Stomach (tissue), 9 donors: Measurements from ENCODE around the gene KCNC1. TPM values are rescaled to one million over a fixed set of nuclear protein-coding genes. Genes with fewer than 3 reads are reported as not detected.

Experiments used
- DNase-seq, 2 donors: peaks; one replicate each; pipeline versions ENCODE4 v3.0.0 to v3.0.0-alpha.2; 2013 to 2019
- H3K27ac ChIP-seq, 5 donors: fragments of 200-600 bp in 4 of 5; sonication (generic) in 4 of 5; one replicate each; pipeline ENCODE4 v1.5.1; 2013 to 2019; ENCODE audit warnings: mild to moderate bottlenecking in 1 of 5, moderate library complexity in 1 of 5
- H3K27me3 ChIP-seq, 3 donors: fragments of 200-600 bp; sonication (generic); one replicate each; pipeline ENCODE4 v1.5.1; 2017 to 2019; ENCODE audit warnings: mixed run types in 1 of 3
- H3K36me3 ChIP-seq, 4 donors: fragments of 200-600 bp; sonication (generic); 1 replicate in 3 of 4; 2 replicates in 1 of 4; pipeline ENCODE4 v1.5.1; 2016 to 2019
- H3K4me1 ChIP-seq, 4 donors: fragments of 200-600 bp; sonication (generic); one replicate each; pipeline ENCODE4 v1.5.1; 2016 to 2019
- H3K4me3 ChIP-seq, 4 donors: fragments of 200-600 bp; sonication (generic) in 3 of 4; one replicate each; pipeline ENCODE4 v1.5.1; 2016 to 2019; ENCODE audit warnings: mild to moderate bottlenecking in 1 of 4
- H3K9me3 ChIP-seq, 4 donors: fragments of 200-600 bp; sonication (generic); one replicate each; pipeline ENCODE4 v1.5.1; 2016 to 2019
- EP300 ChIP-seq: sonication (generic); formaldehyde crosslinking; IDR thresholded peaks from one replicate; pipeline ENCODE4 v1.6.1; 2017; ENCODE audit warnings: antibody characterized with exemption
- POLR2A ChIP-seq, 4 donors: fragments of 450-650 bp; IDR thresholded peaks; one replicate each; pipeline ENCODE4 v1.6.1; 2016; ENCODE audit warnings: antibody characterized with exemption in 4 of 4, control low read depth in 2 of 4, mild to moderate bottlenecking in 1 of 4, moderate library complexity in 1 of 4
- POLR2AphosphoS5 ChIP-seq, 3 donors: sonication (generic); formaldehyde crosslinking; IDR thresholded peaks; one replicate each; pipeline ENCODE4 v1.6.1; 2016; ENCODE audit warnings: antibody characterized with exemption in 3 of 3
- WGBS, 5 donors: extraction: QIAGEN DNeasy Blood & Tissue Kit in 3 of 5; methylation state at CpG; one replicate each; pipeline versions ENCODE4 v1.1.5 to v1.1.7; 2013 to 2018; 5-methylcytosine and 5-hydroxymethylcytosine counted together
- intact Hi-C: fragments of 100-400 bp; cut with DNase I; formaldehyde crosslinking; loops from one replicate; pipeline ENCODE4 v1.15.1; 2023; ENCODE audit warnings: low total_unique reads
- polyA plus RNA-seq, 3 donors: library from polyadenylated mRNA; stranded (reverse); fragments of 200-250 nt; gene quantifications; one replicate each; pipeline ENCODE4 v1.2.3, GENCODE V29; 2013
- total RNA-seq, 5 donors: library from RNA; depleted of rRNA; stranded (reverse); fragments of >200 nt; gene quantifications; one replicate each; pipeline versions ENCODE4 v1.1.0 to v1.2.3, GENCODE V29; 2014 to 2016
- TF ChIP-seq, protein P1 (sequence below), 7 experiments: fragments of 450-650 bp in 4 of 7; fragments of 200-600 bp in 3 of 7; sonication (generic) in 3 of 7; IDR thresholded peaks; one replicate each; pipeline ENCODE4 v1.5.1; 2016 to 2019; ENCODE audit warnings: antibody characterized with exemption in 7 of 7, control low read depth in 2 of 7, mild to moderate bottlenecking in 1 of 7
- donor health status: healthy with polysubstance abuse.
- donor health status: Bipolar disorder and iron deficiency.
- donor health status: healthy.

KCNC1 gene
- total and polyA plus RNA-seq, 8 donors = 0.03 to 0.18 TPM; not detected in 6

DNA sequence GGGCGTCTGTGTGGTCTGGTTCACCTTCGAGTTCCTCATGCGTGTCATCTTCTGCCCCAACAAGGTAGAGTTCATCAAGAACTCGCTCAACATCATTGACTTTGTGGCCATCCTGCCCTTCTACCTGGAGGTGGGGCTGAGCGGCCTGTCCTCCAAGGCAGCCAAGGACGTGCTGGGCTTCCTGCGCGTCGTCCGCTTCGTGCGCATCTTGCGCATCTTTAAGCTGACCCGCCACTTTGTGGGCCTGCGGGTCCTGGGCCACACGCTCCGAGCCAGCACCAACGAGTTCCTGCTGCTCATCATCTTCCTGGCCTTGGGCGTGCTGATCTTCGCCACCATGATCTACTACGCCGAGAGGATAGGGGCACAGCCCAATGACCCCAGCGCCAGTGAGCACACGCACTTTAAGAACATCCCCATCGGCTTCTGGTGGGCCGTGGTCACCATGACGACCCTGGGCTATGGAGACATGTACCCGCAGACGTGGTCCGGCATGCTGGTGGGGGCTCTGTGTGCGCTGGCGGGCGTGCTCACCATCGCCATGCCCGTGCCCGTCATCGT, 37.3 kb downstream of the KCNC1 start:
- TF ChIP-seq POLR2A (IDR thresholded peaks at IDR 0.05) = no peak
- TF ChIP-seq EP300 = no peak
- TF ChIP-seq, protein P1, sequence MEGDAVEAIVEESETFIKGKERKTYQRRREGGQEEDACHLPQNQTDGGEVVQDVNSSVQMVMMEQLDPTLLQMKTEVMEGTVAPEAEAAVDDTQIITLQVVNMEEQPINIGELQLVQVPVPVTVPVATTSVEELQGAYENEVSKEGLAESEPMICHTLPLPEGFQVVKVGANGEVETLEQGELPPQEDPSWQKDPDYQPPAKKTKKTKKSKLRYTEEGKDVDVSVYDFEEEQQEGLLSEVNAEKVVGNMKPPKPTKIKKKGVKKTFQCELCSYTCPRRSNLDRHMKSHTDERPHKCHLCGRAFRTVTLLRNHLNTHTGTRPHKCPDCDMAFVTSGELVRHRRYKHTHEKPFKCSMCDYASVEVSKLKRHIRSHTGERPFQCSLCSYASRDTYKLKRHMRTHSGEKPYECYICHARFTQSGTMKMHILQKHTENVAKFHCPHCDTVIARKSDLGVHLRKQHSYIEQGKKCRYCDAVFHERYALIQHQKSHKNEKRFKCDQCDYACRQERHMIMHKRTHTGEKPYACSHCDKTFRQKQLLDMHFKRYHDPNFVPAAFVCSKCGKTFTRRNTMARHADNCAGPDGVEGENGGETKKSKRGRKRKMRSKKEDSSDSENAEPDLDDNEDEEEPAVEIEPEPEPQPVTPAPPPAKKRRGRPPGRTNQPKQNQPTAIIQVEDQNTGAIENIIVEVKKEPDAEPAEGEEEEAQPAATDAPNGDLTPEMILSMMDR (IDR thresholded peaks at IDR 0.05) = no peak
- no peak for TF ChIP-seq POLR2AphosphoS5 (IDR thresholded peaks at IDR 0.05)
- no peaks in the 10 kb centered on the region for H3K9me3 ChIP-seq
- no peaks in the 10 kb centered on the region for H3K36me3 ChIP-seq
- no peak overlapping the region for H3K27ac ChIP-seq
- H3K4me3 ChIP-seq = no peak overlapping the region
- 92 to 98% (median 98%) methylated on average over 22 to 37 of the region's 37 CpGs for WGBS, 5 donors
- no peaks in the 10 kb centered on the region for H3K27me3 ChIP-seq
- H3K4me1 ChIP-seq = peaks cover 0 to 5% (median 0%) of the 10 kb centered on the region in 4 donors
- intact Hi-C loops = no loop called here
- no peak for DNase-seq

DNA sequence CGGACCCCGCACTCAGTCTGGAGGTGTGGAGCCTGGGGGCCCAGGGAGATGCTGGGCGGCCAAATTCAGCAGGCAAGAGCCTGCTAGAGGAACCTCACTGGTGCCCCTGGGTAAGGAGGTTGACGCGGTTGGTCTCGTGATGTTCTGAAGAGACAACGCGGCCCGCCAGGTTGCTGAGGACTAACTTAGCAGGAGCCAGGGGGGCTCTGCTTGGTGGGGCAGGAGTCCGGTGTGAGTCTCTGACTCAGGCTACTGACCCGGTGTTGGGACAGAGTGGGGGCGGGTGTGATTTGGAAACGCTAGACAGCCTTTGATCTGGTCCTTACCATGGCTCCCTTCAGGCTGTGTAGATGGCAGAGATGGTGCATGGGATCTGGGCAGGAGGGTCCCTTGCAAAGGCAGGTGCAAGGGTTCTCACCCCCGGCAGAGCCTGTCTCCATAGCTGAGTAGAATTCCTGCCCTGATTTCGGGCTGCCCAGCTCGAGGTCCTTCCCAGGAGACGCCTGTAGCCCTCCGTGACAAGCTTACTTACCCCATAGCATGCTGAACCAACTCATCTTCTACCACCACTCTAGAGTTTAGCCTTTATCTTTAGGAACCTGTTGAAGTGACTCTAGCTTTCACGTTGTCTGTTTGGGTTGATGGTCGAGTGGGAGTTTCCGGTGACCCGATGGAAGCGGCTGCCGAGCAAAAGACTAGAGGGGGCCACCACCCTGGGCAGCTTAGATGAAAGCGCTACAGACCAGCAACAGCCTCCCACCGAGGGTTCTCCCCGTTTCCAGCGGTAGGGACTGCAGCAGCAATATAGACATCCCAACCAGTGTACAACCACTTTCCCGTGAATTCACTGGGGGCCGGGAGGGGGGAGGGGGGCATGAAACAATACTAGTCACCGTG, 38.4 kb downstream of the KCNC1 start:
- H3K36me3 ChIP-seq = no peaks in the 10 kb centered on the region
- H3K27me3 ChIP-seq = no peaks in the 10 kb centered on the region
- no peak overlapping the region for H3K27ac ChIP-seq
- TF ChIP-seq, protein P1 (IDR thresholded peaks at IDR 0.05) = no peak
- TF ChIP-seq POLR2A (IDR thresholded peaks at IDR 0.05) = no peak
- no peaks in the 10 kb centered on the region for H3K9me3 ChIP-seq
- intact Hi-C loops = no loop called here
- no peak overlapping the region for H3K4me3 ChIP-seq
- 92 to 95% (median 92%) methylated on average over 28 to 31 of the region's 31 CpGs for WGBS, 5 donors
- H3K4me1 ChIP-seq = peaks cover 0 to 5% (median 0%) of the 10 kb centered on the region in 4 donors
- DNase-seq = no peak

DNA sequence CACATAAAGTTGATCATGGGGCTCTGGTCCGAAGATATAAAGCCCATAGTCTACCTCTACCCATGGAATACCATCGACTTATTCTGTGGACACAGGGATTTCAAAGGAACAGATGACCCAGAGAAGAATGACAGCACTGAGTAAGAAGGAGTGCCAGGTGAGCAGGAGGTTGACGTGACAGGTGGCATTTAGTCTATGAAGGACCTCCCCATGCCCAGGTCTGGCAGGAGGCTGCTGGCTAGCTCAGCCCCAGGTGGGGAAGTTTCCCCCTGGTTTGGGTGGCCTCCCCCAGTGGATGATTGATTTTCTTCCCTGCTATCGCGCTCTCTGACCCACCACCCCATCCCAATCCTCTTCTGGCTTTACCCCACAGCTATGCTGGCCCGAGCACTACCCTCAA, 39.1 kb downstream of the KCNC1 start:
- H3K4me1 ChIP-seq = peaks cover 0 to 5% (median 0%) of the 10 kb centered on the region in 4 donors
- TF ChIP-seq POLR2A (IDR thresholded peaks at IDR 0.05) (no peak), EP300 (no peak), POLR2AphosphoS5 (IDR thresholded peaks at IDR 0.05) (no peak)
- TF ChIP-seq, protein P1 (IDR thresholded peaks at IDR 0.05) = no peak
- no peaks in the 10 kb centered on the region for H3K36me3 ChIP-seq
- 91 to 95% (median 94%) methylated on average over 6 of the region's 6 CpGs for WGBS, 5 donors
- H3K27me3 ChIP-seq = no peaks in the 10 kb centered on the region
- H3K27ac ChIP-seq = no peak overlapping the region
- DNase-seq = no peak
- H3K4me3 ChIP-seq = no peak overlapping the region
- H3K9me3 ChIP-seq = no peaks in the 10 kb centered on the region
- intact Hi-C loops = no loop called here

- no peak overlapping the region for H3K4me3 ChIP-seq
- H3K4me1 ChIP-seq = peaks cover 0 to 5% (median 0%) of the 10 kb centered on the region in 4 donors
- intact Hi-C loops = no loop called here
- no peak overlapping the region for H3K27ac ChIP-seq
- no peaks in the 10 kb centered on the region for H3K9me3 ChIP-seq
- TF ChIP-seq POLR2A (IDR thresholded peaks at IDR 0.05) (no peak), EP300 (no peak)
- TF ChIP-seq, protein P1 (IDR thresholded peaks at IDR 0.05) = no peak
- 82 to 85% (median 84%) methylated on average over 9 to 12 of the region's 12 CpGs for WGBS, 5 donors
- no peak for DNase-seq
- no peaks in the 10 kb centered on the region for H3K36me3 ChIP-seq
- no peaks in the 10 kb centered on the region for H3K27me3 ChIP-seq
Observed at GRCh38 chr11:17774232-17775034, 39.9 kb downstream of the KCNC1 start.
